Right lobe of liver (tissue), 4 donors: ENCODE results near the gene MT1A.

Experiments used
- CTCF ChIP-seq, 4 donors: fragments of 200-600 bp in 3 of 4; fragments of 450-650 bp in 1 of 4; IDR thresholded peaks; one replicate each; pipeline versions ENCODE4 v1.5.1 to v1.8.0; 2016 to 2022; ENCODE audit warnings: antibody characterized with exemption in 4 of 4, mild to moderate bottlenecking in 2 of 4
- POLR2A ChIP-seq: fragments of 450-650 bp; IDR thresholded peaks from one replicate; pipeline ENCODE4 v1.6.1; 2017; ENCODE audit warnings: antibody characterized with exemption, mild to moderate bottlenecking
- donor health status: DM: no; HTN: no; CAD: no.
- donor health status: DM: no; HTN: no; CAD: no.
- donor health status: DM: no; HTN: yes; CAD: no.

GRCh38 chr16:56653218-56653617 lies 14.8 kb downstream of the MT1A start:
- TF ChIP-seq CTCF (IDR thresholded peaks at IDR 0.05) (no peak), POLR2A (no peak)
